Measurements from ENCODE around the gene TMEM170A. TPM values are rescaled to one million over a fixed set of nuclear protein-coding genes. Genes with fewer than 3 reads are reported as not detected.
"Not testable (repeated sequence)": the region's sequence is repeated elsewhere in the genome, so short reads cannot be mapped to it uniquely, and the experiment has no call there.

TMEM170A gene
- total RNA-seq, 2 donors from 2014 or later, result 21.5 to 35.9 TPM

DNA sequence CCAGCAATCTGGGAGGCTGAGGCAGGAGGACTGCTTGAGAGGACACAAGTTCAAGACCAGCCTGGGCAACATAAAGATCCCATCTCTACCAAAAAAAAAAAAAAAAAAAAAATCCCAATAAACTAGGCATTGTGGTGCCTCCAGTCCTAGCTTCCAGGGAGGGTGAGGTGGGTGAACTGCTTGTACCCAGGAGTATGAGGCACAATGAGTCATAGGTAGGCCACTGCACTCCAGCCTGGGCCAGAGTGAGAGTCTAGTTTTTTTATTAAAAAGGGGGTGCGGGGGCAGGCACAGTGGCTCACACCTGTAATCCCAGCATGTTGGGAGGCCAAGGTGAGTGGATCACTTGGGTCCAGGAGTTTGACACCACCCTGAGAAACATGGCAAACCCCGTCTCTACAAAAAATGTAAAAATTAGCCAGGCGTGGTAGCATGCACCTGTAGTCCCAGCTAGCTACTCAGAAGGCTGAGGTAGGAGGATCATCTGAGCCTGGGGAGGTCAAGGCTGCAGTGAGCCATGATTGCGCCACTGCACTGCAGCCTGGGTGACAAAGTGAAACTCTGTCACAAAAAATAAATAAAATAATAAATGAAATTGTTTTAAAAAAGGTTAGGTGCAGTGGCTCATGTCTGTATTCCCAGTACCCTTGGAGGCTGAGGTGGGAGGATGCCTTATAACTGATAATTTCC is 38.6 kb upstream of the TMEM170A start:
- Histone ChIP-seq H3K4me1 (replicated peaks) (no peaks in the 10 kb centered on the region), H3K27me3 (replicated peaks; ENCODE audit: insufficient read depth) (no peaks in the 10 kb centered on the region), H3K36me3 (no peaks in the 10 kb centered on the region), H3K27ac (no peak overlapping the region), H3K9me3 (no peaks in the 10 kb centered on the region), H3K4me3 (no peak overlapping the region)
- DNase-seq (ENCODE audit: low spot score), result no peak
- TF ChIP-seq, protein P1, sequence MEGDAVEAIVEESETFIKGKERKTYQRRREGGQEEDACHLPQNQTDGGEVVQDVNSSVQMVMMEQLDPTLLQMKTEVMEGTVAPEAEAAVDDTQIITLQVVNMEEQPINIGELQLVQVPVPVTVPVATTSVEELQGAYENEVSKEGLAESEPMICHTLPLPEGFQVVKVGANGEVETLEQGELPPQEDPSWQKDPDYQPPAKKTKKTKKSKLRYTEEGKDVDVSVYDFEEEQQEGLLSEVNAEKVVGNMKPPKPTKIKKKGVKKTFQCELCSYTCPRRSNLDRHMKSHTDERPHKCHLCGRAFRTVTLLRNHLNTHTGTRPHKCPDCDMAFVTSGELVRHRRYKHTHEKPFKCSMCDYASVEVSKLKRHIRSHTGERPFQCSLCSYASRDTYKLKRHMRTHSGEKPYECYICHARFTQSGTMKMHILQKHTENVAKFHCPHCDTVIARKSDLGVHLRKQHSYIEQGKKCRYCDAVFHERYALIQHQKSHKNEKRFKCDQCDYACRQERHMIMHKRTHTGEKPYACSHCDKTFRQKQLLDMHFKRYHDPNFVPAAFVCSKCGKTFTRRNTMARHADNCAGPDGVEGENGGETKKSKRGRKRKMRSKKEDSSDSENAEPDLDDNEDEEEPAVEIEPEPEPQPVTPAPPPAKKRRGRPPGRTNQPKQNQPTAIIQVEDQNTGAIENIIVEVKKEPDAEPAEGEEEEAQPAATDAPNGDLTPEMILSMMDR (IDR thresholded peaks at IDR 0.05), result no peak
- TF ChIP-seq POLR2A (IDR thresholded peaks at IDR 0.05), result no peak
- intact Hi-C loops (cut with DNase I), result no loop called here
- 92% methylated on average over 4 of the region's 4 CpGs for WGBS

DNA sequence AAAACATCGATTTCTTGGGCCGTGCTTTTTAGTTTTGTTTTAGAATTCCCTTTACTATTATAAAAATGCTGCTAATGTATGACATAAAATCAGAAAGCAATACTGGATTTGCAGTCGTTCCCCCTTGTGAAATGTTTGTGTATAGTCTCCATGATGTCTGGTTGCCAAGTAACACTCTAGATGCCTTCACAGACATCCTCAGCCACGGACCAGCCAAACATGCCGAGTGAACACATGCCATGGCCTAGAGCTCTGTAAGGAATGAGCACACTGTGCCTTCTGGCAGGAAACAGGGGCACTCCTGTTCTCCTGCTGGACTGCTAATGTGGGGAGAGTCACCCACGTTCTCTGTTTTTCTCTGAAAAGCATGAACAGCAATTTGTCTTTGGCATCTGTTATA is 37.3 kb upstream of the TMEM170A start:
- H3K4me3 ChIP-seq; H3K4me1 ChIP-seq (replicated peaks); H3K27ac ChIP-seq; H3K27me3 ChIP-seq (replicated peaks; ENCODE audit: insufficient read depth); intact Hi-C loops (cut with DNase I); H3K36me3 ChIP-seq; DNase-seq (ENCODE audit: low spot score); H3K9me3 ChIP-seq: not testable (repeated sequence)
- WGBS, result 35% methylated on average over 6 of the region's 6 CpGs

DNA sequence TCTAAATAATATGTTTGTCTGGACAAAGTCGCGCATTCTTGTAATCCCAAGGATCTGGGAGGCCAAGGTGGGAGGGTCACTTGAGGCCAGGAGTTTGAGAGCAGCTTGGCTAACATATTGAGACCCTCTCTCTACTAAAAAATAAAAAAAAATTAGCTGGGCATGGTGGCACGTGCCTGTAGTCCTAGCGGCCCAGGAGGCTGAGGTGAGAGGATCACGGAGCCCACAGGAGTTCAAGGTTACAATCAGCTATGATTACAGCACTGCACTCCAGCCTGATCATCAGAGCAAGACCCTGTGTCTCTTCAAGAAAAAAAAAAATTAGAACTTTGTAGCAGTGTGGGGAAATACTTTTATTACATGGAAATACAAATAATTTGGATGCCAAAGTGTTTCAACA is 36.9 kb upstream of the TMEM170A start:
- Histone ChIP-seq H3K27me3 (replicated peaks; ENCODE audit: insufficient read depth) (no peaks in the 10 kb centered on the region), H3K36me3 (no peaks in the 10 kb centered on the region), H3K4me3 (no peak overlapping the region), H3K4me1 (replicated peaks) (no peaks in the 10 kb centered on the region), H3K9me3 (no peaks in the 10 kb centered on the region), H3K27ac (no peak overlapping the region)
- no peak for DNase-seq (ENCODE audit: low spot score)
- intact Hi-C loops (cut with DNase I), result no loop called here
- 85% methylated on average over 5 of the region's 5 CpGs for WGBS
- no peak for TF ChIP-seq POLR2AphosphoS5 (IDR thresholded peaks at IDR 0.05)
- no peak for TF ChIP-seq POLR2A (IDR thresholded peaks at IDR 0.05)

DNA sequence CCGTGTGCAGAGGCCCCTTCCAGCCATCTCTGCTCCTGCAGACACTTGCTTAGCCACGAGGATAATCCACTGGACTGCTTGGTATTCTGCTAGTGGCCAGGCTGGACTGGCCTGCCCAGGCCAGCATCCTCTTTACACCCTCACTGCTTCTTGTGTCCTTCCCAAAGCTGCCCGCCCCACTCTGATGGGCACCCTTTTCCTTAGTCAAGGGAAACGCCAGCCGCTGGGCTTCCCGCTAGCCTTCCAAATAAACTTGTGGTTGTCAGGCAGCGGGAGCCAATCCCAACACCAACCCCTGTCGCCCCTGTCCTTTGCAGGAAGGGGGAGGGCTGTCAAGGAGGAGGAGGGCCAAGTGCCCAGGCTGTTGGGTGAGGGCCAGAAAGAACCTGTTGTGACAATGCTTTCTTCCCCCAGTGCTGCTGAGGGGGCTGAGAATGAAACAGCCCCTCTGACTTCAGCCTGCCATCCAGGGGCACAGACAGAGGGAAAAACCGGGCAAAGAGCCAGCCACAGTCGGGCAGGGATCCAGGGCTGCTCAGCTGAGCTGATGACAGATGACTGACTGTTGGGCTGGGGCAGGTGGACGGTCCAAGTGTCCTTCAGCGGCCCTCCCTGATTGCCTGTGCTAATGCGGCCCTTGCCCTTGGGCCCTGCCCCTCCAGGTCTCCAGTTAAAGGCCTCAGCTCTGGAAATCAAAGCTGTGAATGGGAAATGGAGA is 34.3 kb upstream of the TMEM170A start:
- H3K27ac ChIP-seq; H3K4me1 ChIP-seq (replicated peaks); intact Hi-C loops (cut with DNase I); H3K27me3 ChIP-seq (replicated peaks; ENCODE audit: insufficient read depth); H3K36me3 ChIP-seq; DNase-seq (ENCODE audit: low spot score); H3K9me3 ChIP-seq; H3K4me3 ChIP-seq: not testable (repeated sequence)
- WGBS, result 10% methylated on average over 10 of the region's 13 CpGs

DNA sequence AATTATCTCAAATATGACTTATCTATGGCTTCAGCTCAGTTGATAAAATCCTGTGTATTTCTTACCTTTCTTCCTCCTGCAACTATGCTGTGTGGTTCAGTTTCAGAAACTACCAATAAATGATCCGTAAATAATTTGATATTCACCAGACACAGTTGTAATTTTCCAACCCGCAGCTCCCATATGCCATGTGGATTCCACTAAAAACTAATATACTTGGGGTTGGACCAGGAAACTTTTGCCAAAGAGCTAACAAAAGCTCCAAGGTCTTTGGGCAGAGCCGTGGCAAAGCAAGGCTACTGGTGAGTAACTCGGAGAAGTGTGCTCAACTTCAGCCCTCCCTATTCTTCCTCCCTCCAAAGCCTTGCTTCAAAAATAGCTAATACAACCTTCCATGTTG is 33.1 kb upstream of the TMEM170A start:
- no peak overlapping the region for H3K4me3 ChIP-seq
- WGBS, result 77% methylated on average over 4 of the region's 4 CpGs
- H3K27me3 ChIP-seq (replicated peaks; ENCODE audit: insufficient read depth), result no peaks in the 10 kb centered on the region
- H3K27ac ChIP-seq, result no peak overlapping the region
- no peak for DNase-seq (ENCODE audit: low spot score)
- TF ChIP-seq, protein P1 (IDR thresholded peaks at IDR 0.05), result no peak
- TF ChIP-seq POLR2AphosphoS5 (IDR thresholded peaks at IDR 0.05), result no peak
- peaks cover 5% of the 10 kb centered on the region for H3K4me1 ChIP-seq (replicated peaks)
- no peaks in the 10 kb centered on the region for H3K9me3 ChIP-seq
- intact Hi-C loops (cut with DNase I), result no loop called here
- no peaks in the 10 kb centered on the region for H3K36me3 ChIP-seq

DNA sequence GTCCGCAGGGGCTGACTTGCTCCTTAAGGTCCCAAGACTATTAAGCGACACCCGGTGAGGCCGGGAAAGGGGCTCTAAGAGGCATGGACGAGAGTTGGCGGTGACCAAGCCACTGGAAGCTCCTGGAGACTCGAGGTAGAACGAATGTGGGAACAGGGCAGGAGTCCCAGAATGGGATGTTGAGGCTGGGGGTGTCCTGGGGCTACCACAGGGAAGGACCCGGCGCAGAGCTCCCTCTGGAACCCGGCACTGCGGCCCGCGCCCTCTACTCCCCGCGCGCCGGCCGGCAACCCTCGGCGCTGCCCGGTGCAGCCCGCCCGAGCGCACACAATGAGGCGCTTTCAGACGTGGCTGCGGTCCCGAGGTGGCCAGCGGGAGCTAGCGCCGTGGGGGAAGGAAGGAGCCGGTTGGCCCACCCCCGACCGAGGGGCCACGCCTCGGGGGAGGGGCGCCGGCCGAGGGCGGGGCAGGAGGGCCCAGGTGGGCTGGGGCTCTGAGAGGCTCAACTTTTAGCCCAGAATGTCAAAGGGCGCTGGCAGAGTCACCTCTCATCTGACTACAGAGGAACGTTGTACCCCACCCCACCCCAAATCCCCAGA is 30.7 kb upstream of the TMEM170A start, which contains the start of gene CHST6:
Gene CHST6 (minus strand): TSS at position 366 of the 599 bp plus-strand sequence. CDS start 15,613 bp downstream, outside the sequence.
- no peaks in the 10 kb centered on the region for H3K27me3 ChIP-seq (replicated peaks; ENCODE audit: insufficient read depth)
- peak within 1 kb of the TSS; percentile 15 to 17 for H3K4me3 ChIP-seq
- TF ChIP-seq, protein P1 (IDR thresholded peaks at IDR 0.05), result no peak
- peak; percentile 11 for TF ChIP-seq POLR2A (IDR thresholded peaks at IDR 0.05)
- 3% methylated on average over 39 of the region's 43 CpGs for WGBS
- H3K27ac ChIP-seq, result no peak within 1 kb of the TSS
- H3K9me3 ChIP-seq, result no peaks in the 10 kb centered on the region
- intact Hi-C loops (cut with DNase I), result no loop called here
- DNase-seq (ENCODE audit: low spot score), result no peak
- H3K36me3 ChIP-seq, result no peaks in the 10 kb centered on the region
- peaks cover 5% of the 10 kb centered on the region for H3K4me1 ChIP-seq (replicated peaks)

Measured in prostate gland (tissue), 2 donors.